ENCODE data around the gene DDX10. TPM values are rescaled to one million over a fixed set of nuclear protein-coding genes. Genes with fewer than 3 reads are reported as not detected.

The DDX10 gene
- total RNA-seq, 1 experiment from 2014 or later: 78.3 TPM

- BruUV-seq (replicated peaks): no TSS peak
- Mint-ChIP-seq H3K27ac (ENCODE audit: unreplicated experiment) (no peak overlapping the region), H3K9me3 (ENCODE audit: unreplicated experiment) (no peaks in the 10 kb centered on the region), H3K27me3 (ENCODE audit: insufficient read depth, unreplicated experiment) (no peaks in the 10 kb centered on the region), H3K36me3 (ENCODE audit: insufficient read depth, unreplicated experiment) (peaks cover 6% of the 10 kb centered on the region), H3K4me1 (ENCODE audit: low read depth, unreplicated experiment) (no peaks in the 10 kb centered on the region), H3K4me3 (ENCODE audit: unreplicated experiment) (no peak overlapping the region)
- ChIA-PET POLR2A (no interaction called here), CTCF (interaction anchor here (2.0 kb wide), 1 partner anchor 155 kb away, joined by 5 read pairs; no protein-coding TSS in a partner anchor)
- intact Hi-C loops (cut with micrococcal nuclease; ENCODE audit: unreplicated experiment): no loop called here
- Histone ChIP-seq H3K36me3 (ENCODE audit: control insufficient read depth, insufficient read depth, low read length) (no peaks in the 10 kb centered on the region), H3K4me1 (no peaks in the 10 kb centered on the region), H3K4me3 (ENCODE audit: low read depth, low read length) (no peak overlapping the region), H3K27me3 (replicated peaks; ENCODE audit: control insufficient read depth, insufficient read depth, low read length) (no peaks in the 10 kb centered on the region), H3K9me3 (no peaks in the 10 kb centered on the region)
- no peak for TF ChIP-seq CTCF (IDR thresholded peaks at IDR 0.05; ENCODE audit: insufficient read depth in 1 of 2, low read depth in 1 of 2, low read length in 1 of 2, severe bottlenecking in 1 of 2, unreplicated experiment in 1 of 2)
- DNase-seq: no peak
Measured at GRCh38 chr11:108853151-108853550, 188.3 kb downstream of the DDX10 start.

GRCh38 chr11:108853864-108854263, 189.0 kb downstream of the DDX10 start:
- H3K27me3 Mint-ChIP-seq (ENCODE audit: insufficient read depth, unreplicated experiment): no peaks in the 10 kb centered on the region
- H3K27ac Mint-ChIP-seq (ENCODE audit: unreplicated experiment): no peak overlapping the region
- DNase-seq: no peak
- no peaks in the 10 kb centered on the region for H3K4me1 Mint-ChIP-seq (ENCODE audit: low read depth, unreplicated experiment)
- Histone ChIP-seq H3K27me3 (replicated peaks; ENCODE audit: control insufficient read depth, insufficient read depth, low read length) (no peaks in the 10 kb centered on the region), H3K36me3 (ENCODE audit: control insufficient read depth, insufficient read depth, low read length) (no peaks in the 10 kb centered on the region), H3K9me3 (no peaks in the 10 kb centered on the region), H3K4me3 (ENCODE audit: low read depth, low read length) (no peak overlapping the region), H3K4me1 (no peaks in the 10 kb centered on the region)
- intact Hi-C loops (cut with micrococcal nuclease; ENCODE audit: unreplicated experiment): no loop called here
- H3K36me3 Mint-ChIP-seq (ENCODE audit: insufficient read depth, unreplicated experiment): no peaks in the 10 kb centered on the region
- no peaks in the 10 kb centered on the region for H3K9me3 Mint-ChIP-seq (ENCODE audit: unreplicated experiment)
- ChIA-PET CTCF (interaction anchor here (1.0 to 2.0 kb wide), 2 partner anchors 17 to 156 kb away, joined by 5 read pairs; no protein-coding TSS in a partner anchor), POLR2A (no interaction called here)
- TF ChIP-seq CTCF (IDR thresholded peaks at IDR 0.05; ENCODE audit: insufficient read depth in 1 of 2, low read depth in 1 of 2, low read length in 1 of 2, severe bottlenecking in 1 of 2, unreplicated experiment in 1 of 2): no peak
- BruUV-seq (replicated peaks): no TSS peak
- no peak overlapping the region for H3K4me3 Mint-ChIP-seq (ENCODE audit: unreplicated experiment)

GRCh38 chr11:108854346-108854745, 189.5 kb downstream of the DDX10 start:
- H3K36me3 Mint-ChIP-seq (ENCODE audit: insufficient read depth, unreplicated experiment): no peaks in the 10 kb centered on the region
- no peak overlapping the region for H3K4me3 ChIP-seq (ENCODE audit: low read depth, low read length)
- DNase-seq: no peak
- no peaks in the 10 kb centered on the region for H3K4me1 ChIP-seq
- BruUV-seq (replicated peaks): no TSS peak
- H3K27ac Mint-ChIP-seq (ENCODE audit: unreplicated experiment): no peak overlapping the region
- H3K4me1 Mint-ChIP-seq (ENCODE audit: low read depth, unreplicated experiment): no peaks in the 10 kb centered on the region
- intact Hi-C loops (cut with micrococcal nuclease; ENCODE audit: unreplicated experiment): no loop called here
- CTCF ChIA-PET: interaction anchor here (1.0 to 2.0 kb wide), 2 partner anchors 17 to 156 kb away, joined by 5 read pairs; no protein-coding TSS in a partner anchor
- H3K36me3 ChIP-seq (ENCODE audit: control insufficient read depth, insufficient read depth, low read length): no peaks in the 10 kb centered on the region
- no peaks in the 10 kb centered on the region for H3K9me3 ChIP-seq
- no peaks in the 10 kb centered on the region for H3K9me3 Mint-ChIP-seq (ENCODE audit: unreplicated experiment)
- POLR2A ChIA-PET: no interaction called here
- H3K27me3 ChIP-seq (replicated peaks; ENCODE audit: control insufficient read depth, insufficient read depth, low read length): no peaks in the 10 kb centered on the region
- no peak overlapping the region for H3K4me3 Mint-ChIP-seq (ENCODE audit: unreplicated experiment)
- H3K27me3 Mint-ChIP-seq (ENCODE audit: insufficient read depth, unreplicated experiment): no peaks in the 10 kb centered on the region
- no peak for TF ChIP-seq CTCF (IDR thresholded peaks at IDR 0.05; ENCODE audit: insufficient read depth in 1 of 2, low read depth in 1 of 2, low read length in 1 of 2, severe bottlenecking in 1 of 2, unreplicated experiment in 1 of 2)

Data from Caco-2 (cell line).